IMR-90 (cell line): Measurements from ENCODE around the gene SERPINB11. TPM values are rescaled to one million over a fixed set of nuclear protein-coding genes. Genes with fewer than 3 reads are reported as not detected.

Source experiments
- ATAC-seq: fragments of 200-7000 bp; cut with Tn5 transposase; 2 replicates; pipeline ENCODE4 v1.9.1; 2020; ENCODE audit warnings: low read depth, mild to moderate bottlenecking, moderate library complexity
- BruUV-seq: library from RNA; stranded (reverse); fragments of 400-500 nt; replicated peaks from 2 replicates; lab custom pipeline; 2021; lab: Mats Ljungman, UMichigan
- CTCF ChIA-PET: fragments of 300-600 bp; formaldehyde crosslinking; extraction: SDS; loops from one replicate; lab custom pipeline; 2021; ENCODE audit warnings: antibody characterized with exemption; lab: Yijun Ruan, JAX
- POLR2A ChIA-PET: fragments of 300-600 bp; sonication (Branson Sonifier 250); formaldehyde crosslinking; loops from one replicate; lab custom pipeline; 2022; ENCODE audit warnings: antibody characterized with exemption; ENCODE audit not compliant: unreplicated experiment; lab: Charles Lee
- DNase-seq: peaks from one replicate; pipeline ENCODE4 v3.0.0; 2013
- H2AFZ ChIP-seq: replicated peaks from 2 replicates; pipeline ENCODE3; 2013; ENCODE audit warnings: low read length, mild to moderate bottlenecking; ENCODE audit not compliant: poor library complexity
- H2AK5ac ChIP-seq: 2 replicates; pipeline ENCODE4 v1.6.1; 2013; ENCODE audit warnings: low read depth, low read length, inconsistent platforms
- H2AK9ac ChIP-seq: replicated peaks from 2 replicates; pipeline ENCODE3; 2013; ENCODE audit warnings: mild to moderate bottlenecking, low read depth, low read length, moderate library complexity; ENCODE audit not compliant: poor library complexity
- H2BK120ac ChIP-seq: 2 replicates; pipeline ENCODE4 v1.6.1; 2013; ENCODE audit warnings: low read depth, low read length, inconsistent platforms
- H2BK15ac ChIP-seq: 3 replicates; pipeline ENCODE4 v1.6.1; 2013; ENCODE audit warnings: low read depth, low read length, inconsistent platforms
- H2BK20ac ChIP-seq: 2 replicates; pipeline ENCODE4 v1.6.1; 2013; ENCODE audit warnings: low read depth, mild to moderate bottlenecking, inconsistent platforms, low read length, moderate library complexity
- H2BK5ac ChIP-seq: 2 replicates; pipeline ENCODE4 v1.6.1; 2013; ENCODE audit warnings: mild to moderate bottlenecking, low read depth, low read length, inconsistent platforms; ENCODE audit not compliant: poor library complexity, severe bottlenecking
- H3K14ac ChIP-seq: replicated peaks from 2 replicates; pipeline ENCODE4 v1.6.1; 2013; ENCODE audit warnings: low read depth, low read length, inconsistent platforms
- H3K18ac ChIP-seq: 2 replicates; pipeline ENCODE4 v1.6.1; 2013; ENCODE audit warnings: low read depth, low read length, control low read depth
- H3K23ac ChIP-seq: 2 replicates; pipeline ENCODE4 v1.6.1; 2013; ENCODE audit warnings: low read depth, low read length, inconsistent platforms
- H3K27ac ChIP-seq: 2 replicates; pipeline ENCODE4 v1.5.1; 2013; ENCODE audit warnings: mild to moderate bottlenecking, control low read depth, low read length; ENCODE audit not compliant: insufficient read depth
- H3K27me3 ChIP-seq: 2 replicates; pipeline ENCODE4 v1.6.1; 2013; ENCODE audit warnings: low read length; ENCODE audit not compliant: control insufficient read depth, insufficient read depth
- H3K36me3 ChIP-seq: 2 replicates; pipeline ENCODE4 v1.6.1; 2013; ENCODE audit warnings: low read length, mixed read lengths; ENCODE audit not compliant: control insufficient read depth, insufficient read depth
- H3K4ac ChIP-seq: 2 replicates; pipeline ENCODE4 v1.6.1; 2013; ENCODE audit warnings: low read depth, low read length, inconsistent platforms
- H3K4me1 ChIP-seq: 2 replicates; pipeline ENCODE4 v1.6.1; 2013; ENCODE audit warnings: low read length, mixed read lengths; ENCODE audit not compliant: control insufficient read depth, insufficient read depth
- H3K4me2 ChIP-seq: 2 replicates; pipeline ENCODE4 v1.6.1; 2013; ENCODE audit warnings: low read depth, mild to moderate bottlenecking, control low read depth, low read length, moderate library complexity
- H3K4me3 ChIP-seq: 2 replicates; pipeline ENCODE4 v1.5.1; 2013; ENCODE audit warnings: low read depth, mild to moderate bottlenecking, control low read depth, low read length, moderate library complexity; ENCODE audit not compliant: insufficient read depth
- H3K56ac ChIP-seq: 2 replicates; pipeline ENCODE4 v1.6.1; 2013; ENCODE audit warnings: low read length, inconsistent platforms; ENCODE audit not compliant: insufficient read depth; ENCODE audit errors: extremely low read depth
- H3K79me1 ChIP-seq, 2 experiments: 2 replicates each; pipeline ENCODE4 v1.6.1; 2013; ENCODE audit warnings: low read length in 2 of 2, inconsistent platforms in 1 of 2, low read depth in 1 of 2
- H3K9ac ChIP-seq: 2 replicates; pipeline ENCODE4 v1.6.1; 2013; ENCODE audit warnings: low read depth, low read length, control low read depth
- H3K9me1 ChIP-seq: 2 replicates; pipeline ENCODE4 v1.6.1; 2013; ENCODE audit warnings: low read length, inconsistent platforms; ENCODE audit not compliant: insufficient read depth
- H3K9me3 ChIP-seq: 2 replicates; pipeline ENCODE4 v1.6.1; 2013; ENCODE audit warnings: low read length; ENCODE audit not compliant: control insufficient read depth, insufficient read depth
- H4K20me1 ChIP-seq: 2 replicates; pipeline ENCODE4 v1.6.1; 2013; ENCODE audit warnings: low read length, inconsistent platforms; ENCODE audit not compliant: insufficient read depth
- H4K5ac ChIP-seq: 2 replicates; pipeline ENCODE4 v1.6.1; 2013; ENCODE audit warnings: mild to moderate bottlenecking, low read depth, low read length, control low read depth
- H4K8ac ChIP-seq, 2 experiments: 2 replicates each; pipeline ENCODE4 v1.6.1; 2013; ENCODE audit warnings: low read depth in 2 of 2, low read length in 2 of 2, control low read depth in 1 of 2, inconsistent platforms in 1 of 2
- H4K91ac ChIP-seq: 2 replicates; pipeline ENCODE4 v1.6.1; 2013; ENCODE audit warnings: low read depth, low read length, inconsistent platforms; ENCODE audit not compliant: insufficient read depth
- BHLHE40 ChIP-seq: fragments of 150-350 bp; IDR thresholded peaks from 2 replicates; pipeline ENCODE4 v1.6.1; 2016; ENCODE audit warnings: mild to moderate bottlenecking, low read depth, low read length
- CEBPB ChIP-seq: IDR thresholded peaks from 2 replicates; pipeline ENCODE4 v1.6.1; 2012; ENCODE audit warnings: low read depth, low read length, improper control_type of control experiment
- CHD1 ChIP-seq: IDR thresholded peaks from 2 replicates; pipeline ENCODE4 v1.6.1; 2012; ENCODE audit warnings: low read depth, low read length, improper control_type of control experiment
- FOS ChIP-seq: fragments of 150-350 bp; IDR thresholded peaks from 2 replicates; pipeline ENCODE4 v1.6.1; 2016; ENCODE audit warnings: low read depth, low read length
- MAFK ChIP-seq: IDR thresholded peaks from 2 replicates; pipeline ENCODE4 v1.6.1; 2012; ENCODE audit warnings: low read depth, low read length, improper control_type of control experiment
- MAZ ChIP-seq: IDR thresholded peaks from 2 replicates; pipeline ENCODE4 v1.6.1; 2012; ENCODE audit warnings: low read depth, mild to moderate bottlenecking, low read length, improper control_type of control experiment, moderate library complexity, borderline replicate concordance
- MXI1 ChIP-seq: IDR thresholded peaks from 2 replicates; pipeline ENCODE4 v1.6.1; 2012; ENCODE audit warnings: low read depth, mild to moderate bottlenecking, low read length, moderate library complexity, borderline replicate concordance
- NFE2L2 ChIP-seq: fragments of 150-350 bp; IDR thresholded peaks from 2 replicates; pipeline ENCODE4 v1.6.1; 2016; ENCODE audit warnings: low read depth, mild to moderate bottlenecking, low read length
- POLR2A ChIP-seq: IDR thresholded peaks from 2 replicates; pipeline ENCODE4 v1.6.1; 2012; ENCODE audit warnings: mild to moderate bottlenecking, low read depth, low read length
- RAD21 ChIP-seq: IDR thresholded peaks from 2 replicates; pipeline ENCODE4 v1.6.1; 2012; ENCODE audit warnings: low read length, improper control_type of control experiment
- RCOR1 ChIP-seq: IDR thresholded peaks from 2 replicates; pipeline ENCODE4 v1.6.1; 2012; ENCODE audit warnings: mild to moderate bottlenecking, low read length, improper control_type of control experiment; ENCODE audit not compliant: insufficient replicate concordance
- RFX5 ChIP-seq: IDR thresholded peaks from 2 replicates; pipeline ENCODE4 v1.8.0; 2012; ENCODE audit warnings: low read depth, mild to moderate bottlenecking, low read length, moderate library complexity
- SMC3 ChIP-seq: fragments of 150-350 bp; IDR thresholded peaks from 2 replicates; pipeline ENCODE4 v1.6.1; 2016; ENCODE audit warnings: low read depth, mild to moderate bottlenecking, antibody characterized with exemption, low read length, moderate library complexity
- WGBS, 2 experiments: methylation state at CpG; one replicate each; pipeline versions ENCODE4 v1.1.5 to v1.1.7; 2013; ENCODE audit warnings: missing lambda C conversion rate in 2 of 2; ENCODE audit not compliant: insufficient read length in 1 of 2; ENCODE audit errors: extremely low coverage in 2 of 2; 5-methylcytosine and 5-hydroxymethylcytosine counted together
- dilution Hi-C: fragments of 300-500 bp; cut with HindIII; formaldehyde crosslinking; loops from one replicate; pipeline ENCODE4 v1.14.3; 2018; ENCODE audit warnings: low sequenced_read_pairs; ENCODE audit not compliant: unreplicated experiment
- in situ Hi-C: fragments of 300-500 bp; cut with MboI; formaldehyde crosslinking; loops from 3 replicates; pipeline ENCODE4 v1.14.3; 2019; ENCODE audit warnings: low sequenced_read_pairs, inconsistent platforms, mixed read lengths
- intact Hi-C: fragments of 100-400 bp; cut with micrococcal nuclease; formaldehyde crosslinking; loops from 2 replicates; pipeline ENCODE4 v1.10.0; 2022
- polyA plus RNA-seq, 3 experiments: library from polyadenylated mRNA; depleted of rRNA; stranded (reverse); fragments of >200 nt; gene quantifications; 2 replicates each; pipeline ENCODE4 v1.2.3, GENCODE V29; 2012; ENCODE audit warnings: low replicate concordance in 1 of 3
- total RNA-seq: library from RNA; depleted of rRNA; stranded (reverse); fragments of >200 nt; gene quantifications from 2 replicates; pipeline ENCODE4 v1.2.3, GENCODE V29; 2012
- TF ChIP-seq, protein P1 (sequence below): fragments of 150-350 bp; IDR thresholded peaks from 2 replicates; pipeline ENCODE4 v1.6.1; 2016; ENCODE audit warnings: low read depth, mild to moderate bottlenecking, low read length, moderate library complexity, borderline replicate concordance
- TF ChIP-seq, protein P2 (sequence below): conservative IDR thresholded peaks from 2 replicates; pipeline ENCODE4 v1.5.1; 2012; ENCODE audit warnings: mild to moderate bottlenecking, low read depth, low read length, improper control_type of control experiment
- TF ChIP-seq, protein P3 (sequence below): fragments of 150-350 bp; IDR thresholded peaks from 2 replicates; pipeline ENCODE4 v1.6.1; 2017; ENCODE audit warnings: mild to moderate bottlenecking, antibody characterized with exemption, low read length, low read depth

The SERPINB11 gene
- total and polyA plus RNA-seq, 2 of the 4 experiments (the other 2 are of a cell fraction), result 0.12 to 0.18 TPM

- no TSS peak for BruUV-seq
Observed at GRCh38 chr18:63749489-63749888, 46.7 kb downstream of the SERPINB11 start.

More at GRCh38 chr18:63749489-63749888, 46.7 kb downstream of the SERPINB11 start:
- H3K23ac ChIP-seq, result no peak overlapping the region
- WGBS, 2 experiments, result no CpG with 5 or more reads among the region's 1 CpG
- H2AFZ ChIP-seq, result no peak overlapping the region
- H3K14ac ChIP-seq, result no peak overlapping the region
- no peak overlapping the region for H3K4me3 ChIP-seq
- H2AK5ac ChIP-seq, result no peak overlapping the region
- no peak overlapping the region for H4K5ac ChIP-seq
- dilution Hi-C loops (no loop called here), in situ Hi-C loops (loop anchor here (10.0 kb wide), 1 partner anchor 225 kb away; no protein-coding TSS in a partner anchor), intact Hi-C loops (no loop called here)
- H2BK120ac ChIP-seq, result no peak overlapping the region
- no peak overlapping the region for H3K27ac ChIP-seq
- no peaks in the 10 kb centered on the region for H3K9me1 ChIP-seq
- no peak overlapping the region for H2BK15ac ChIP-seq
- DNase-seq, result no peak
- H3K56ac ChIP-seq, result no peak overlapping the region
- no peak overlapping the region for H3K4me2 ChIP-seq
- H3K4ac ChIP-seq, result no peak overlapping the region
- TF ChIP-seq MAFK, result no peak
- TF ChIP-seq SMC3, result no peak
- no peak for TF ChIP-seq FOS
- TF ChIP-seq CHD1, result no peak
- TF ChIP-seq, protein P1, sequence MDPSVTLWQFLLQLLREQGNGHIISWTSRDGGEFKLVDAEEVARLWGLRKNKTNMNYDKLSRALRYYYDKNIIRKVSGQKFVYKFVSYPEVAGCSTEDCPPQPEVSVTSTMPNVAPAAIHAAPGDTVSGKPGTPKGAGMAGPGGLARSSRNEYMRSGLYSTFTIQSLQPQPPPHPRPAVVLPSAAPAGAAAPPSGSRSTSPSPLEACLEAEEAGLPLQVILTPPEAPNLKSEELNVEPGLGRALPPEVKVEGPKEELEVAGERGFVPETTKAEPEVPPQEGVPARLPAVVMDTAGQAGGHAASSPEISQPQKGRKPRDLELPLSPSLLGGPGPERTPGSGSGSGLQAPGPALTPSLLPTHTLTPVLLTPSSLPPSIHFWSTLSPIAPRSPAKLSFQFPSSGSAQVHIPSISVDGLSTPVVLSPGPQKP, result no peak
- no peak for TF ChIP-seq RFX5
- no peak for TF ChIP-seq RAD21
- TF ChIP-seq CEBPB, result no peak
- TF ChIP-seq MXI1, result no peak
- TF ChIP-seq, protein P2, sequence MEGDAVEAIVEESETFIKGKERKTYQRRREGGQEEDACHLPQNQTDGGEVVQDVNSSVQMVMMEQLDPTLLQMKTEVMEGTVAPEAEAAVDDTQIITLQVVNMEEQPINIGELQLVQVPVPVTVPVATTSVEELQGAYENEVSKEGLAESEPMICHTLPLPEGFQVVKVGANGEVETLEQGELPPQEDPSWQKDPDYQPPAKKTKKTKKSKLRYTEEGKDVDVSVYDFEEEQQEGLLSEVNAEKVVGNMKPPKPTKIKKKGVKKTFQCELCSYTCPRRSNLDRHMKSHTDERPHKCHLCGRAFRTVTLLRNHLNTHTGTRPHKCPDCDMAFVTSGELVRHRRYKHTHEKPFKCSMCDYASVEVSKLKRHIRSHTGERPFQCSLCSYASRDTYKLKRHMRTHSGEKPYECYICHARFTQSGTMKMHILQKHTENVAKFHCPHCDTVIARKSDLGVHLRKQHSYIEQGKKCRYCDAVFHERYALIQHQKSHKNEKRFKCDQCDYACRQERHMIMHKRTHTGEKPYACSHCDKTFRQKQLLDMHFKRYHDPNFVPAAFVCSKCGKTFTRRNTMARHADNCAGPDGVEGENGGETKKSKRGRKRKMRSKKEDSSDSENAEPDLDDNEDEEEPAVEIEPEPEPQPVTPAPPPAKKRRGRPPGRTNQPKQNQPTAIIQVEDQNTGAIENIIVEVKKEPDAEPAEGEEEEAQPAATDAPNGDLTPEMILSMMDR, result no peak
- no peak for TF ChIP-seq MAZ
- TF ChIP-seq RCOR1, result no peak
- no peak for TF ChIP-seq NFE2L2
- no peak for TF ChIP-seq BHLHE40
- no peak for TF ChIP-seq POLR2A
- TF ChIP-seq, protein P3, sequence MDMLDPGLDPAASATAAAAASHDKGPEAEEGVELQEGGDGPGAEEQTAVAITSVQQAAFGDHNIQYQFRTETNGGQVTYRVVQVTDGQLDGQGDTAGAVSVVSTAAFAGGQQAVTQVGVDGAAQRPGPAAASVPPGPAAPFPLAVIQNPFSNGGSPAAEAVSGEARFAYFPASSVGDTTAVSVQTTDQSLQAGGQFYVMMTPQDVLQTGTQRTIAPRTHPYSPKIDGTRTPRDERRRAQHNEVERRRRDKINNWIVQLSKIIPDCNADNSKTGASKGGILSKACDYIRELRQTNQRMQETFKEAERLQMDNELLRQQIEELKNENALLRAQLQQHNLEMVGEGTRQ, result no peak
- H3K36me3 ChIP-seq, result no peaks in the 10 kb centered on the region
- no peak overlapping the region for H2AK9ac ChIP-seq
- H3K9me3 ChIP-seq, result no peaks in the 10 kb centered on the region
- H4K91ac ChIP-seq, result no peak overlapping the region
- POLR2A ChIA-PET, result no interaction called here
- H3K27me3 ChIP-seq, result peaks cover 2% of the 10 kb centered on the region; the same call in 1 of the 2 replicates
- H4K8ac ChIP-seq, result no peak overlapping the region
- ATAC-seq, result no peak
- no peak overlapping the region for H3K18ac ChIP-seq
- H3K79me1 ChIP-seq, result no peaks in the 10 kb centered on the region
- no peaks in the 10 kb centered on the region for H3K4me1 ChIP-seq
- H2BK5ac ChIP-seq, result no peak overlapping the region
- H2BK20ac ChIP-seq, result no peak overlapping the region
- CTCF ChIA-PET, result no interaction called here
- H3K9ac ChIP-seq, result no peak overlapping the region
- no peaks in the 10 kb centered on the region for H4K20me1 ChIP-seq
